Activated CD4-positive, alpha-beta T cell treated with anti-CD3 and anti-CD28 coated beads, Interleukin-2, Interleukin-4, amounts not matched to agents 100 ng/mL and 50 ng/mL, durations not matched to agents 16 hours and 8 hours (primary cell): Measurements from ENCODE around the gene SOD2.
"Not testable (repeated sequence)": the region's sequence is repeated elsewhere in the genome, so short reads cannot be mapped to it uniquely, and the experiment has no call there.

Source experiments
- DNase-seq: peaks from one replicate; pipeline ENCODE4 v3.0.0-alpha.2; 2020; ENCODE audit warnings: low spot score

Gene SOD2

GRCh38 chr6:159682810-159683209, 10.2 kb downstream of the SOD2 start:
- no peak for DNase-seq

DNA sequence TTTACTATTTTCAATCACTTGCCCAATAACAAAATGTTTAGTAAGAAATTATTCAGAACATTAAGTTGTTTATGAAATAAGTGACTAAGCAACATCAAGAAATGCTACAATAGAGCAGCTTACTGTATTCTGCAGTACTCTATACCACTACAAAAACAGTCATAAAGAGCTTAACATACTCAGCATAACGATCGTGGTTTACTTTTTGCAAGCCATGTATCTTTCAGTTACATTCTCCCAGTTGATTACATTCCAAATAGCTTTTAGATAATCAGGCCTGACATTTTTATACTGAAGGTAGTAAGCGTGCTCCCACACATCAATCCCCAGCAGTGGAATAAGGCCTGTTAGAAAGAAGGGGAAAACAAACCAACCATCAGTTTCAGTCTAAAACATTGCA, 10.7 kb downstream of the SOD2 start:
- peak; percentile 37 for DNase-seq

- no peak for DNase-seq
These were observed 11.7 kb downstream of the SOD2 start for GRCh38 chr6:159681191-159681880.

DNA sequence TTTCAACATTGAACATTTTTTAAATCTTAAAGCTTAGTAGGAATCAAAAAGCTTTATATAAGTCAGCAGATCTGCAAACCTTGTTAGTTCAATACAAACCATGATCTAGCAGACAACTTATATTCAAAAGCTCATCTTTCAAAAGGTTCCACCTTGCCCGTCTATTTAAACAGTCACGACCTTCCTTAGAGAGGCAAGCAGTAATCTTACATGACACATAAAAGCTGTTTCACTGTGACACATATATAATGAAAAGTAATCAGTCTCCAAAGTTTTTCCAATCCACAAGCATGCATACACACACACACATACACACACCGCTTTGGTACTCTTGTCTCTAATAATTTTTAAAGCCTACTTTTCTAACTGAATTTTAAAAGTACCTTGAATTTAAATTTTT, 12.9 kb downstream of the SOD2 start:
- peak; percentile 23 for DNase-seq

DNA sequence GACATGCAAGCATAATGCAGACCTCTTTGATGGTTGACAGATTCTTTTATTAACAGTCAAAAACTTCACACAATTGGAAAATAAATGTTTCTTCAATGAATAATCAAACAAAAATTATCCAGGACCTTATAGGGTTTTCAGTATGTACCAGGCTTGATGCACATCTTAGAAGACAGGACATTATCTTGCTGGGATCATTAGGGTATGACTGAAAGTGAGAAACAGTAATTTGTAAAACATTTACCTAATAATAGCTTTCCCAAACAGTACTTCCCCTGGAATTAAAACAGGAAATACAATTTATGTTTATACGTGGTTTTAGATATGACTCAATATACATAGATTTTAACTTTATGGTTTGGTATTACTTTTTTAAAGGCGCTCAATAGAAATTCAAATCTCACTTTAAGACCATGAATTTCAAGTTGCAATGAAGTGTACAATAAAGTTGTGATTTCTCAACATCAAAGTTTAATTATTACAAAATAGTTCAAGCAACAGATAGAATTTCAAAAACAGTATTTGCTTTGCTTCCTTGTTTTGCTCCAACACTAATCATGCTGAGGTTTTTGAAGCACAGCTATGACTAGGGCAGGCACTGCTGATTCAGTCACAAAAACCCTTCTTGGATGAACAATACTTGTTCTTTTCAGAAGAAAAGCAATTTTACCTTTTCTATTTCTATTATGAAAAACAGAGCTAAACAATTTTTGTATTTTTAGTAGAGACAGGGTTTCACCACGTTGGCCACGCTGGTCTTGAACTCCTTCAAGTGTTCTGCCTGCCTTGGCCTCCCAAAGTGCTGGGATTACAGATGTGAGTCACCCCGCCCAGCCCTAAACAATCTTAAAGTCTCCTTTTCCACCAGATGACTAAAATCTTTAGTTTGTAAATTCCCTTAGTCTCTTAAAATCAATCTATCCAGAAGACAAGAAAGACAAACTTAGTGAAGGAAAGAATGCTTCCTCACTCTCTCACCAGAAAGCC, 13.7 kb downstream of the SOD2 start:
- peak; percentile 46 for DNase-seq

DNA sequence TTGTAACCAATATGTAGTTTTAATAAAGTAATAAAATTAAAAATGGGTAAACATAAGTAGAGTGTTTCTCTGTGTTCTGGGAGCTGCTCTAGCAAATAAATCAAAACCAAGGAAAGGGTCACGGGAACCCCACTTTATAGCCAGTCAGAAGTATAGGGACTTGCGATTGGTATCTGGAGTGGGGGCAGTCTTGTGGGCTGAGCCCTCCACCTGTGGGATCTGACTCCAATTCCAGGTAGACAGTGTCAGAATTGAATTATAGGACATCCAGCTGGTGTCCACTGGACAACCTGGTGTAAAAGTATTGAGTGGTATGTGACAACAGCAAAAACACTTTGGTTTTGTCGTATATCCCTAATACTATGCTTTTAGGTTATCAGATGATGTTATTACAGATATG, 14.5 kb downstream of the SOD2 start:
- no peak for DNase-seq

DNA sequence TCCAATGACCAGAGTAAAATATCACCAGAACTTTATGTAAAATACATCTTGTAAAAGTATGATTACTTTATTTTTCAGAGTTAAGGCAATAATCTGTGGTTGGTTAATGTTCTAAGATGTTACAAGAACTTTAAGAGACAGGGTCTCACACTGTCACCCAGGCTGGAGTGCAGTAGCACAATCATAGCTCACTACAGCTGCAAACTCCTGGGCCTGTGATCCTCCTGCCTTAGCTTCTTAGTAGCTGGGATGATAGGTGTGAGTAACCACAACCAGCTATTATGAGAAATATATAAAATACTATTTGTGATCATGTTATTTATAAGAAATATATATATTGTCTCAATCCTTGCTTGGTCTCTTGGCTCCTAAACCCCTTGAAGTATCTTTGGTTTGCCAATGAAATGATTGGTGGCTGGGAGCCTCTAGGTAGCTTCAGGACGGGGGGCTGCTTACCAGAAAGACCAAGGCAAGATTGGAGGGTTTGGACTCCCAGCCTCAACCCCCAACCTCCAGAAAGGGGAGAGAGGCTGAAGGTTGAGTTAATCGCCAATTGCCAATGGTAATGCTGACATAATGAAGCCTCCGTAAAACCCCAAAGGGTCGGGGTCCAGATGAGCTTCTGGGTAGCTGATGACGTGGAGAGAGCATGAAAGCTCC, 15.4 kb downstream of the SOD2 start:
- no peak for DNase-seq

DNA sequence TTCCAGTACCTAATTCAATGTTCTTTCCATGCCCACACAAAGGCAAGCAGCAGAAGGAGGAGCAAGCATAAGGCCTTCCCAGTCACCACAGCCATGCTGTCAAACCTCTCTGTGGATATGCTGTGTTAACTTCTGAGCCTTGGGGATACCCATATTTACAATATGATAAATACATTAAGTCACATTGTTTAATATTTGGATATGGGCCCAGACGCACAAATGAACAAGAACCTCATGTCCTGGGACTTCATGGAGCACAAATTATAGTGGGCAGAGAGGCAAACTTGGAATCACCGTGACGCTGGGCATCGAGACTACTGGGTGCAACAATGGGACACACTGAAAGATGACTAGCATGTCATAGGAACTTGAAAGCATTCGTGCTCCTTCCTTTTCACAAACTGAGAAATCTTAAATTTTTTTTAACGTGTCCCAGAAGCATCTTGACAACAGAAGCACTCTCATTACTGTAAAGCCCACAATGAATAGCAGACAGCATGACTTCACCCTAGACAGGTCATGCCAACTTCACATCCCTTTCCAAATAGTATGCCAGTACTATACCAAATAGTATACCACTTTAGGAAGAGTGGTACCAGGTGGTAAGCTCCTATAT, 16.0 kb downstream of the SOD2 start:
- no peak for DNase-seq

- DNase-seq = not testable (repeated sequence)
These were observed 16.8 kb downstream of the SOD2 start for GRCh38 chr6:159676236-159676635.

DNA sequence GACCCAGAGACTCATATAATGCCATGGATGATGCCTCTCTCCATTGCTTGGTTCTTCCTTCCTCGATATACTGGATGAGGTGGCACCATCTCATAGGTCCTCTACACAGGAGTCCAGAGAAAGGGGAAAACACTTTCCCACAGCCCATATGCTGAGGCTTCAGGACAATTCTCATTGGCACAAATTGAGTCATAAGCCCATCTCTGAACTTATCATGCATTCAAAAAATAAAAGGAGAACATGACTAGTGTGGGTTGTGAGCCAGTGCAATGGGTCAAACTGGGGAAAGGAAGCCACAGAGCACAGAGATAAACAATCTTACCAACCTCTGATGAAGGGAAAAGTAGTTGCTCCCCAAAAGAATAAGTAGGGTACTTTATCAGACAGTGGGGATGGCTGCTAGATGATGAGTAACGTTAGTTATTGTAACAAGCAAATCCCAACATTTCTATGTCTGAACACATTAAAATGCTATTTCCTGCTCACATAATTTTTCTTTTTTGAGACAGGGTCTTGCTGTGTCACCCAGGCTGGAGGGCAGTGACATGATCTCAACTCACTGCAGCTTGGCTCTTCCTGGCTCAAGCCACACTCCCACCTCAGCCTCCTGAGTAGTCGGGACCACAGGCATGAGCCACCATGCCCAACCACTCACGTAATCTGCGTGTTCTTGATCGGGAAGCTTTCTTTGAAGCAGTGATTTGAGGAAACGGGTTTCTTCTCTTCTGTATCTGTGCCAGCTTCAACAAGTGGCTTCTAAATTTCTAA, 27.0 kb downstream of the SOD2 start:
- DNase-seq = no peak

GRCh38 chr6:159663368-159663889, 29.6 kb downstream of the SOD2 start:
- DNase-seq = not testable (repeated sequence)

GRCh38 chr6:159661977-159662376, 31.1 kb downstream of the SOD2 start:
- DNase-seq = not testable (repeated sequence)

DNA sequence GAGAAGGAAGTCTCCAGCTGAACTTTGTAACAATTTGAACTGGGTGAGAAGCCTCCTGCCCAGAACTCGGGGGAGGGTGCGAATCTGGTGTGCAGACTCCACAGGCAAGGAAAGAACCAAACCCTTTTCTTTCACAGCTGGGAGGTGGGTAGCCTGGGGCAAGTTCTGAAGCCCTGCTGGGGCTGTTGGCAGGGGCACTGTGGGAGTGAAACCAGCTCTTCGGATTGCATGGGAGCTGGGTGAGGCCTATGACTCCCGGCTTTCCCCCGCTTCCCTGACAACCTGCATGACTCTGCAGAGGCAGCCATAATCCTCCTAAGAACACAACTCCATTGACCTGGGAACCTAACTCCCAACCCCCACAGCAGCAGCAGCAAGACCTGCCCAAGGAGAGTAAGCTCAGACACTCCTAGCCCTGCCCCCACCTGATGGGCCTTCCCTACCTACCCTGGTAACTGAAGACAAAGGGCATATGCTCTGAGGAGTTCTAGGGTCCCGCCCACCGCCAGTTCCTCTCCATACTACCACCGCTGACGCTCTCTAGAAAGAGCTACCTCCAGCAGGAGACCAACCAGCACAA, 37.5 kb downstream of the SOD2 start:
- DNase-seq = no peak

GRCh38 chr6:159654483-159655098, 38.5 kb downstream of the SOD2 start:
- DNase-seq = peak; percentile 66

- DNase-seq = no peak
These were observed 42.7 kb downstream of the SOD2 start for GRCh38 chr6:159650314-159650713.

GRCh38 chr6:159649441-159649840, 43.6 kb downstream of the SOD2 start:
- DNase-seq = no peak

- DNase-seq = peak; percentile 34
These were observed 46.3 kb downstream of the SOD2 start for GRCh38 chr6:159646733-159647132.

DNA sequence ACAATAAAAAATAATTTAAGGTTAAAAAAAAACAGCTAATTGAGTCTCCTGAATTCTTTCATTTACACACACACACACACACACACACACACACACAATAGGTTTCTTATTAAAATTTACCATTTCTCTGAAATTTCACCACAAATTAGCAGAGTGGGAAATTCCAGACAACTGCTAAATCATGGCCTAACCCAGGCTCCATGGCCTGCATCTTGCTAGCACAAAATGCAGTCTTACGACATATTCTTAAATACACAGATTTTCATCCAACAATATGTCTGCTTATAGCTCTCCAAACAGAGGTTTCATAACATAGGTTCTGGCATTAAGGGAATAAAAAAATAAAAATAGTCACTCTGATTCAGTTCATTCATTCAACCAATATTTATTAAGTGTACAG, 46.9 kb downstream of the SOD2 start:
- no peak for DNase-seq

- no peak for DNase-seq
These were observed 47.4 kb downstream of the SOD2 start for GRCh38 chr6:159645640-159646039.
